GM12872 (cell line): ENCODE data around the gene ARSG.

Experiments
- TF ChIP-seq, protein P1 (sequence below): IDR thresholded peaks from 3 replicates; pipeline ENCODE4 v1.5.1; 2011; ENCODE audit warnings: low read depth, mild to moderate bottlenecking, low read length, moderate library complexity; ENCODE audit not compliant: insufficient read depth

ARSG gene

DNA sequence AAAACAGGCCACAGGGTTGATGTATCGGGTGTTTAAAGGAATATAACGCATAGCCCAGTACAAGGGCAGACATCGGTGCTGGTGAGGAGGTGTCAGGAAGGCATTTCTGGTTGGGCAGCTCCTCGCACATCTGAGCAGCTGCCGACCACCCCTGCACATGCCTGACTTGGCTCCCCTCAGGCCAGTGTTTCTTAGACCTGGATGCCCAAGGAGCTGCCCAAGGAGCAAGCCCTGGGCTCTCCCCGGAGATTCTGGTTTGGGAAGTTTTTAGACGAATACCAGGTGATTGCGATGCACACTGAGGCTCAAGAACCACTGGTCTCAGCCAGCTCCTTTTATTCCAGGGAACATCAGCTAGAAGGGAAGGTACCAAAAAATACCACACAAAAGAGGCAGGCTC lies 154.4 kb downstream of the ARSG start:
- TF ChIP-seq, protein P1, sequence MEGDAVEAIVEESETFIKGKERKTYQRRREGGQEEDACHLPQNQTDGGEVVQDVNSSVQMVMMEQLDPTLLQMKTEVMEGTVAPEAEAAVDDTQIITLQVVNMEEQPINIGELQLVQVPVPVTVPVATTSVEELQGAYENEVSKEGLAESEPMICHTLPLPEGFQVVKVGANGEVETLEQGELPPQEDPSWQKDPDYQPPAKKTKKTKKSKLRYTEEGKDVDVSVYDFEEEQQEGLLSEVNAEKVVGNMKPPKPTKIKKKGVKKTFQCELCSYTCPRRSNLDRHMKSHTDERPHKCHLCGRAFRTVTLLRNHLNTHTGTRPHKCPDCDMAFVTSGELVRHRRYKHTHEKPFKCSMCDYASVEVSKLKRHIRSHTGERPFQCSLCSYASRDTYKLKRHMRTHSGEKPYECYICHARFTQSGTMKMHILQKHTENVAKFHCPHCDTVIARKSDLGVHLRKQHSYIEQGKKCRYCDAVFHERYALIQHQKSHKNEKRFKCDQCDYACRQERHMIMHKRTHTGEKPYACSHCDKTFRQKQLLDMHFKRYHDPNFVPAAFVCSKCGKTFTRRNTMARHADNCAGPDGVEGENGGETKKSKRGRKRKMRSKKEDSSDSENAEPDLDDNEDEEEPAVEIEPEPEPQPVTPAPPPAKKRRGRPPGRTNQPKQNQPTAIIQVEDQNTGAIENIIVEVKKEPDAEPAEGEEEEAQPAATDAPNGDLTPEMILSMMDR = no peak

DNA sequence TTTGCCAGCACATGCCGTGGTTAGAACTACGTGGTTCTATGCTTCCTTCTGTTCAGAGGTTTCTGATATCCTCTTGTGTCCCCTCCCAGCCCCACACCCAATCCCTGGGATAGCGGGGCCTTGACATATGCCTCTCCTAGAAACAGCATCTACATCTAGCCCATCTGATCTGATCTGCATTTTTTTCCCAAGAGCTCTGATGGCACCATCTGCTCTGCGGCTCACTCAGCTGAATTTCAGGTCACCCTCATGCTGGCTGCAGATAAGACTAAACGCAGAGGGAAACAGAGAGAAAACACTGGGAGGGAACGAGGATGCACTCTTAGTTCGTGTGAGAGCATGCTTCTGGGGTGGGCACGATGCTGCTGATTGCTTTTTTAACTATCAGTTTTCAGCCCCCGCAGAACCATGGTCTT lies 155.3 kb downstream of the ARSG start:
- TF ChIP-seq, protein P1 = no peak

DNA sequence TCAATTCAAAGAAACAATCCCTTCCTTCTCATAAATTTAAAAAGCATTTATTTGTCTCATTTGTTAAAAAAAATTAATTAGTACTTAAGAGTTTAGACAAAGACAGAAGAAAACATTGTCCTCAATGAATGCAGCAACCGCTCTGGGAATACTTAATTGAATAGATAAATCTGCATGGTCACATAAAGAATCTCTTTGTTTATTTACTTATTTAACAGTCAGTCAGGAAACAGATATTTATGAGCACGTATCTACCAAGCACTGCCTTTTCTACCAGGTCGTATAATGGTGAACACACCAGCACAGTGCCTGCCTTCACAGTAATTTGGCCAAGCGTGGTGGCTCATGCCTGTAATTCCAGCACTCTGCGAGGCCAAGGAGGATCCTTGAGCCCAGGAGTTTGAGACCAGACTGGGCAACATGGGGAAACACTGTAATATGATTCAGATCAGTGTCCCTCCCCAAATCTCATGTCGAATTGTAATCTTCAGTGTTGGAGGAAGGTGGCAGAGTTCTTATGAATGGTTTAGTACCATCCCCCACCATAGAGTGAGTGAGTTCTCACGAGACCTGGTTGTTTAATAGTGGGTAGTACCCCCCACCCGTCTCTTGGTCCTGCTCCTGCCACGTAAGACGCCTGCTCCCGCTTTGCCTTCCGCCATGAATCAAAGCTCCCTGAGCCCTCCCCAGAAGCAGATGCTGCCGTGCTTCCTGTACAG lies 157.9 kb downstream of the ARSG start:
- TF ChIP-seq, protein P1 = no peak

DNA sequence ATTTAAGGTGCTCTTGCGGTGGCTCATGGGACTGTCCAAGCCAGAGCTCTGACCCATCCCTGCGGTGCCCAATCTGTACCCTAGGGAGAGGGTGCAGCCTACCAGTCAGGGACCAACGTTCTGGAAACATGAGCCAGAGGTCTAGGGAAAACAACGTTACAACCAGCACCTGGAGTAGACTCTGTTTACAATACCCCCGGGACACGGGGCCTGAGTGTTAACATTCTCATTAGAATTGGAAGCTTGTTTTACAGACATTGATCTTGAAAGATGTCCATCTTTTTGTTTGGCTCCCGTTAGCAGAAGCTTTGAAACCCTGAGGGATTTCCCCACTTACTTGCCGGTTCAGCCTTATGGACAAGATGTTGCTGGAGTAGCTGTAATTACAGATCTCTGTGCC lies 159.1 kb downstream of the ARSG start:
- TF ChIP-seq, protein P1 = no peak

DNA sequence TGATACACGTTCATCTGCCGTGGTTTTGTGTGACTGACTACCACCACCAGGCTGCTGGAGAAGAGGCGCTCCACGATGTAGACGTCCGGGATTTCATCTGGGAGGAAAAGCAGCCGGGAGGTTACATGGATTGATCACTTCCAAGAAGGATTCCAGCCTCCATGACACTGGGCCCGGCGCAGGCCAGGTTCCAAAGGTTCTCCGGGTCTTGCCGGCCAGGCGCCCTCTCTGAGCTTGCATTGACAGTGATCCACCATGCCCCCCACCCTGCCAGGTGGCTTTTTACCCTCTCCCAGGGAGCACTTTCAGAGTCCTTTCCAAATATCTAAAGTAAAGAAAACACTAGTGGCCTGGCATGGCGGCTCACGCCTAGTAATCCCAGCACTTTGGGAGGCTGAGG lies 159.5 kb downstream of the ARSG start:
- TF ChIP-seq, protein P1 = no peak

DNA sequence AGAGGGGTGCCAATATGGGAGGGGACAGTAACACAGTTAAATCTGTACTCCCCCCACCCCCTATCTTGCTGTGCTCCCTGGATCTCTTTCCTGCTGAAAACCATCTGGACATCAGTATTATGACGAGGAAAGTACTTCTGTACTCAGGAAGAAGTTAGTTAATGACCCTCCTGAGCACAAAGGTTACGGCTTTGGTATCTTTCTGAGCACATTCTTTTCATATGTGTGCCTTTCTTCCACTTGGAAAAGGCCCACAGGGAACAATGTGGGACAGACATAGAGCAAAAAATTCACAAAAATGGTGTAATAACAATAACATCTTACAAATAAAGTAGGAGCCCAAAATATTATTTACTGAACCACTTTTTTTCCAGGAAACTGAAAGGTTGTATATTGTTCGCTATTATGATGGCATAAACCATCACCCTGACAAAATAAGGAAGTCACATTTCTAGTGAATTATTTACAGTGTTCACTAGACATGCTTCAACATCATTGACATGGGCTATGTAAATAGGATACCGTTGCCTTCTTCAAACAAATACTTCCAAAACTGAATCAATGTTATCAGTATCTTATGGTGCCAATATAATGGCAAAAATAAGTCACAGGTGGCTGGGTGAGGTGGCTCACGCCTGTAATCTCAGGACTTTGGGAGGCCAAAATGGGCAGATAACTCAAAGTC lies 160.5 kb downstream of the ARSG start:
- TF ChIP-seq, protein P1 = no peak

DNA sequence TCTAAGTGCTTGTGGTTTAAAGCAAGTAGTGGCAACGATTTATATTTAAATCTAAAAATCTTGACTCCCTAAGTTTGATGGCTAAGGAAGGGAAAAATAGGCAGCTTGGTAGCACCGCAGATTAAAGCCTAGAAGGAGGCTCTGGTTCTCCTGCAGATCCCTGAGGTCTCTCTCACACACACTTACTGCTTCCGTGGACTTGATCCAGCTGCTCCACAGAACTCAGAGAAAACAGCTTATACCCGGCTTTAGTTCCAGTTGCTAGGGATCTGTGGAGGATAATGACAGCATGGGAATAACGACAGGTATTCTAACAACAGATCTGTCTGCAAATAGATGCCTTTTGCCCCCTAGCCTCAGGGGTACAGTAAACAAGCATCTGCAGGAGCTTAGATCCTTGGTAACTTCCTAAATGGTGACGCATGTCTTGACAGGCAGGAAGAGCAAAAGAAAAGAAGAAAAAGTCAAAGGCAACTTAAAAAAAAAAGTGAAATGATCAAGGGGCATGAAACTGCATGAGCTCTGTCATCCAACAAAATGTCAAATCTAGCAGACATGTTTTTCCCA lies 161.5 kb downstream of the ARSG start:
- TF ChIP-seq, protein P1 = no peak
